Spleen (tissue), 11 donors: ENCODE results near the gene CEP19. TPM values are rescaled to one million over a fixed set of nuclear protein-coding genes. Genes with fewer than 3 reads are reported as not detected.

Experiments used
- DNase-seq: peaks from one replicate; pipeline ENCODE4 v3.0.0-alpha.2; 2020
- H3K27ac ChIP-seq, 8 donors: fragments of 200-600 bp; sonication (generic) in 7 of 8; 1 replicate in 4 of 8; 2 replicates in 4 of 8; pipeline versions ENCODE4 v1.5.0 to v1.8.0; 2016 to 2021; ENCODE audit warnings: inconsistent platforms in 4 of 8, mild to moderate bottlenecking in 4 of 8, moderate library complexity in 1 of 8
- H3K27me3 ChIP-seq, 7 donors: fragments of 200-600 bp; sonication (generic) in 6 of 7; replicated peaks in 1 of 7; 1 replicate in 4 of 7; 2 replicates in 3 of 7; pipeline versions ENCODE4 v1.5.0 to v1.8.0; 2016 to 2021; ENCODE audit warnings: inconsistent platforms in 3 of 7, mild to moderate bottlenecking in 1 of 7
- H3K36me3 ChIP-seq, 6 donors: fragments of 200-600 bp; sonication (generic) in 5 of 6; 1 replicate in 4 of 6; 2 replicates in 2 of 6; pipeline versions ENCODE4 v1.5.0 to v1.8.0; 2016 to 2021; ENCODE audit warnings: inconsistent platforms in 2 of 6
- H3K4me1 ChIP-seq, 6 donors: fragments of 200-600 bp; sonication (generic) in 5 of 6; 1 replicate in 3 of 6; 2 replicates in 3 of 6; pipeline versions ENCODE4 v1.5.0 to v1.8.0; 2016 to 2021; ENCODE audit warnings: inconsistent platforms in 3 of 6
- H3K4me3 ChIP-seq, 8 donors: fragments of 200-600 bp; sonication (generic) in 7 of 8; 1 replicate in 4 of 8; 2 replicates in 4 of 8; pipeline versions ENCODE4 v1.5.0 to v1.8.0; 2016 to 2021; ENCODE audit warnings: inconsistent platforms in 4 of 8, mild to moderate bottlenecking in 4 of 8, moderate library complexity in 2 of 8
- H3K9me3 ChIP-seq, 8 donors: fragments of 200-600 bp; sonication (generic) in 7 of 8; 1 replicate in 4 of 8; 2 replicates in 4 of 8; pipeline versions ENCODE4 v1.5.0 to v1.8.0; 2016 to 2021; ENCODE audit warnings: inconsistent platforms in 4 of 8
- POLR2A ChIP-seq, 3 donors: fragments of 450-650 bp; IDR thresholded peaks; one replicate each; pipeline ENCODE4 v1.5.1; 2017; ENCODE audit warnings: antibody characterized with exemption in 3 of 3, mild to moderate bottlenecking in 1 of 3
- POLR2AphosphoS5 ChIP-seq, 3 donors: sonication (generic); formaldehyde crosslinking; IDR thresholded peaks; one replicate each; pipeline ENCODE4 v1.5.1; 2017; ENCODE audit warnings: antibody characterized with exemption in 3 of 3
- WGBS, 5 donors: extraction: QIAGEN DNeasy Blood & Tissue Kit in 3 of 5; methylation state at CpG; one replicate each; pipeline versions ENCODE4 v1.1.5 to v1.1.7; 2013 to 2018; 5-methylcytosine and 5-hydroxymethylcytosine counted together
- intact Hi-C: fragments of 100-400 bp; cut with DNase I; formaldehyde crosslinking; loops from one replicate; pipeline ENCODE4 v1.15.0; 2023; ENCODE audit warnings: low total_unique reads
- polyA plus RNA-seq, 3 donors: library from polyadenylated mRNA; stranded (reverse); fragments of 200-250 nt; gene quantifications; one replicate each; pipeline ENCODE4 v1.2.1, GENCODE V29; 2013
- small RNA-seq, 4 donors: library from RNA; depleted of rRNA; stranded (forward); fragments of <200 nt; gene quantifications; one replicate each; pipeline ENCODE3, GENCODE V24; 2016
- total RNA-seq, 7 donors: library from RNA; depleted of rRNA in 3 of 7; stranded (reverse); fragments of >200 nt in 3 of 7; fragmentation: NEBNext Ultra II Directional in 4 of 7; extraction: Animal tissue kit (Norgen Biotek cat#: 25700) in 4 of 7; gene quantifications; one replicate each; pipeline versions ENCODE4 v1.1.0 to v1.2.1, GENCODE V29; 2016 to 2021
- donor health status: healthy with polysubstance abuse.
- donor health status: DM: no; HTN: no; CAD: no; lungs with moderate emphysema.
- donor health status: DM: no; HTN: no; CAD: no.
- donor health status: Bipolar disorder and iron deficiency.
- donor health status: healthy.
- donor health status: DM: no; HTN: no; CAD: no.
- donor health status: DM: yes; HTN: yes; CAD: no.

Gene CEP19
- total and polyA plus RNA-seq, 10 donors = 0.68 to 6.4 (median 3.0) TPM

DNA sequence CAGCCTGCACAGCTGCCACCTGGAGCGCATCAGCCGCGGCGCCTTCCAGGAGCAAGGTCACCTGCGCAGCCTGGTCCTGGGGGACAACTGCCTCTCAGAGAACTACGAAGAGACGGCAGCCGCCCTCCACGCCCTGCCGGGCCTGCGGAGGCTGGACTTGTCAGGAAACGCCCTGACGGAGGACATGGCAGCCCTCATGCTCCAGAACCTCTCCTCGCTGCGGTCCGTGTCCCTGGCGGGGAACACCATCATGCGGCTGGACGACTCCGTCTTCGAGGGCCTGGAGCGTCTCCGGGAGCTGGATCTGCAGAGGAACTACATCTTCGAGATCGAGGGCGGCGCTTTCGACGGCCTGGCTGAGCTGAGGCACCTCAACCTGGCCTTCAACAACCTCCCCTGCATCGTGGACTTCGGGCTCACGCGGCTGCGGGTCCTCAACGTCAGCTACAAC lies 52.1 kb downstream of the CEP19 start:
- intact Hi-C loops = no loop called here
- peaks cover 0 to 89% (median 61%) of the 10 kb centered on the region in 6 donors for H3K36me3 ChIP-seq
- DNase-seq = no peak
- H3K4me1 ChIP-seq = peaks cover 0 to 14% (median 4%) of the 10 kb centered on the region in 6 donors
- no peaks in the 10 kb centered on the region for H3K27me3 ChIP-seq
- H3K9me3 ChIP-seq = no peaks in the 10 kb centered on the region
- TF ChIP-seq POLR2AphosphoS5 (IDR thresholded peaks at IDR 0.05) (peak in 1 of 3 donors; percentile 58), POLR2A (IDR thresholded peaks at IDR 0.05) (no peak)
- WGBS, 5 donors = 91 to 97% (median 96%) methylated on average over 22 to 35 of the region's 35 CpGs
- H3K4me3 ChIP-seq = no peak overlapping the region
- H3K27ac ChIP-seq = no peak overlapping the region

Small RNAs within 50 kb of the gene (small RNA-seq; reads per million reads assigned to genes)
- gene RNU4-89P (0 reads per million in 4 donors), gene RNU6-646P (0 reads per million in 4 donors)

Other genes with a start within 250 kb of the CEP19 start
- 10 to 100 TPM; 17.9 to 28.3 (median 24.2) TPM for gene RNF168, start 208.5 kb downstream of the CEP19 start, total RNA-seq
- 1 to 10 TPM; 3.4 to 7.0 (median 3.7) TPM for gene RNF168, start 208.5 kb downstream of the CEP19 start, polyA plus RNA-seq
- gene SMCO1, start 196.9 kb downstream of the CEP19 start, total RNA-seq = not detected
- gene SMCO1, start 196.9 kb downstream of the CEP19 start, polyA plus RNA-seq = not detected
- gene WDR53, start 143.7 kb downstream of the CEP19 start, total RNA-seq = 10 to 100 TPM in 5 of 7 donors, 1 to 10 TPM in 2; 6.2 to 17.7 (median 13.0) TPM
- gene WDR53, start 143.7 kb downstream of the CEP19 start, polyA plus RNA-seq = 10 to 100 TPM; 13.7 to 17.1 (median 16.6) TPM
- gene FBXO45, start 143.6 kb downstream of the CEP19 start, total RNA-seq = 10 to 100 TPM in 3 of 7 donors, 1 to 10 TPM in 4; 7.2 to 11.7 (median 8.3) TPM
- 1 to 10 TPM; 2.3 to 4.4 (median 3.1) TPM for gene FBXO45, start 143.6 kb downstream of the CEP19 start, polyA plus RNA-seq
- 10 to 100 TPM; 25.7 to 35.2 (median 30.8) TPM for gene NRROS, start 72.6 kb downstream of the CEP19 start, total RNA-seq
- 10 to 100 TPM in 1 of 3 donors, 1 to 10 TPM in 2; 7.8 to 20.3 (median 8.4) TPM for gene NRROS, start 72.6 kb downstream of the CEP19 start, polyA plus RNA-seq
- 10 to 100 TPM; 14.1 to 29.2 (median 17.8) TPM for gene PIGX, start 127 bp upstream of the CEP19 start, total RNA-seq
- 1 to 10 TPM; 4.5 to 6.7 (median 5.3) TPM for gene PIGX, start 127 bp upstream of the CEP19 start, polyA plus RNA-seq
- 100 to 1,000 TPM in 5 of 7 donors, 10 to 100 TPM in 2; 95.1 to 113 (median 108) TPM for gene PAK2, start 27.6 kb upstream of the CEP19 start, total RNA-seq
- 10 to 100 TPM; 21.2 to 34.9 (median 25.1) TPM for gene PAK2, start 27.6 kb upstream of the CEP19 start, polyA plus RNA-seq
- 10 to 100 TPM; 41.7 to 59.6 (median 52.5) TPM for gene SENP5, start 155.7 kb upstream of the CEP19 start, total RNA-seq
- gene SENP5, start 155.7 kb upstream of the CEP19 start, polyA plus RNA-seq = 1 to 10 TPM; 5.0 to 8.7 (median 5.5) TPM
- gene NCBP2, start 230.3 kb upstream of the CEP19 start, total RNA-seq = 10 to 100 TPM; 44.6 to 50.2 (median 48.7) TPM
- gene NCBP2, start 230.3 kb upstream of the CEP19 start, polyA plus RNA-seq = 10 to 100 TPM; 53.7 to 61.1 (median 56.9) TPM